CD4-positive, alpha-beta memory T cell (primary cell): Measurements from ENCODE around the gene C2orf81. TPM values are rescaled to one million over a fixed set of nuclear protein-coding genes. Genes with fewer than 3 reads are reported as not detected.
A peak's percentile ranks its signal among the peaks of the same experiment; 100 is the strongest.

Experiments used
- CTCF ChIA-PET: fragments of 350-600 bp; sonication (Branson Sonifier 250); formaldehyde crosslinking; loops from one replicate; lab custom pipeline; 2021; ENCODE audit warnings: inconsistent platforms; ENCODE audit not compliant: partially characterized antibody; lab: Charles Lee
- POLR2A ChIA-PET: fragments of 350-600 bp; sonication (Branson Sonifier 250); formaldehyde crosslinking; loops from one replicate; lab custom pipeline; 2021; ENCODE audit not compliant: partially characterized antibody; lab: Charles Lee
- DNase-seq, 5 donors: peaks; one replicate each; pipeline versions ENCODE4 v3.0.0 to v3.0.0-alpha.2; 2020 to 2022; ENCODE audit warnings: mixed read lengths in 1 of 5
- H3K27ac ChIP-seq: one replicate; pipeline ENCODE4 v1.7.0; 2013; ENCODE audit warnings: low read depth, low read length
- H3K27me3 ChIP-seq: 2 replicates; pipeline ENCODE4 v1.7.0; 2013; ENCODE audit warnings: mild to moderate bottlenecking, low read length, moderate library complexity; ENCODE audit not compliant: insufficient read depth
- H3K36me3 ChIP-seq: 2 replicates; pipeline ENCODE4 v1.7.0; 2013; ENCODE audit warnings: mild to moderate bottlenecking, low read length, moderate library complexity; ENCODE audit not compliant: insufficient read depth
- H3K4me1 ChIP-seq: 2 replicates; pipeline ENCODE4 v1.7.0; 2013; ENCODE audit warnings: mild to moderate bottlenecking, low read length, moderate library complexity; ENCODE audit not compliant: insufficient read depth
- H3K4me3 ChIP-seq, 2 donors: one replicate each; pipeline ENCODE4 v1.7.0; 2013; ENCODE audit warnings: low read length in 2 of 2, mild to moderate bottlenecking in 1 of 2
- H3K9me3 ChIP-seq, 2 donors: one replicate each; pipeline ENCODE4 v1.7.0; 2013; ENCODE audit warnings: low read length in 2 of 2, control low read depth in 1 of 2; ENCODE audit not compliant: control insufficient read depth in 1 of 2
- H3K27ac Mint-ChIP-seq, 7 donors: one replicate each; pipeline ENCODE4 v1.8.0; 2020 to 2021; ENCODE audit warnings: mixed read lengths in 7 of 7, mild to moderate bottlenecking in 6 of 7, inconsistent platforms in 3 of 7, moderate library complexity in 3 of 7
- H3K27me3 Mint-ChIP-seq, 2 donors: one replicate each; pipeline ENCODE4 v1.8.0; 2020 to 2021; ENCODE audit warnings: mixed read lengths in 2 of 2
- H3K36me3 Mint-ChIP-seq, 2 donors: one replicate each; pipeline ENCODE4 v1.8.0; 2020 to 2021; ENCODE audit warnings: mixed read lengths in 2 of 2, inconsistent platforms in 1 of 2, mild to moderate bottlenecking in 1 of 2
- H3K4me1 Mint-ChIP-seq, 4 donors: one replicate each; pipeline ENCODE4 v1.8.0; 2020 to 2021; ENCODE audit warnings: mixed read lengths in 4 of 4, mild to moderate bottlenecking in 1 of 4
- H3K4me3 Mint-ChIP-seq, 8 donors: one replicate each; pipeline ENCODE4 v1.8.0; 2020 to 2021; ENCODE audit warnings: mixed read lengths in 8 of 8, mild to moderate bottlenecking in 7 of 8, moderate library complexity in 6 of 8, inconsistent platforms in 3 of 8
- H3K9me3 Mint-ChIP-seq, 8 donors: one replicate each; pipeline ENCODE4 v1.8.0; 2020 to 2021; ENCODE audit warnings: mixed read lengths in 8 of 8, mild to moderate bottlenecking in 5 of 8, inconsistent platforms in 3 of 8, moderate library complexity in 1 of 8
- intact Hi-C: fragments of 100-400 bp; cut with micrococcal nuclease; formaldehyde crosslinking; loops from one replicate; pipeline ENCODE4 v1.15.1; 2023
- polyA plus RNA-seq, 2 donors: library from polyadenylated mRNA; unstranded; fragments of 300-500 nt; fragmentation: Illumina TruSeq; gene quantifications; one replicate each; pipeline ENCODE4 v1.2.3, GENCODE V29; 2021
- total RNA-seq, 2 experiments: library from RNA; stranded (reverse); gene quantifications; one replicate each; pipeline ENCODE4 v1.2.3, GENCODE V29; 2021

The C2orf81 gene
- total and polyA plus RNA-seq, 4 experiments from 2014 or later: 1.5 to 7.5 (median 3.4) TPM

DNA sequence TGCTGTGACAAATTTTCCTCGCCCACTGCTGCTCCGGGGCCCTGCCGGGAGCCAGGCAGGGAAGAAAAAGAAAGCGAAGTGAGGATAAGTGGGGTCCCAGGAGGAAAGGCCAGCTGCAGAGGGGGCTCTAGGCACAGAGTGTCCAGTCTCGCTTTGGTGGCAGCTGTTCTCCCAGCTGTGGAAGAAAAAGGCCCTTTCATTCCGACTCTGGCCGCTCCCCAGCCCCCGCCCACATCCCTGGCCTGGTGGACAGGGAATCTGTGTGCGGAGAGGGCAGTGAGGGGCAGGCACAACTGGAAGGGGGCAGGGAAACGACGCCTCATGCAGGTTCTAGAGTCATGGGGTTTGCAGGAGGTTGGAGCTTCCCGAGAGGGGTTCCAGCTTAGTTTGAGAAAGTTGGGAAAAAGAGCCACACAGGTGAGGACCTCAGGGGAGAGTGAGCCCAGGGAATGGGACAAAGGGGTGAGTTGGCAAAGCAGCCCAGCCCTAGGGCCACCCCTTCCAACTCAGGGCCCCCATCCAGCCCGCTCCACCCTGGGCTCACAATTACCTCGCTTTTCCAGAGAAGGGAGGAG lies 18.5 kb upstream of the C2orf81 start:
- no peak overlapping the region for H3K4me3 ChIP-seq
- H3K27ac ChIP-seq: no peak overlapping the region
- ChIA-PET CTCF (interaction anchor here (1.1 kb wide), 1 partner anchor 8 kb away, joined by 3 read pairs; no protein-coding TSS in a partner anchor), POLR2A (interaction anchor here (0.6 to 2.0 kb wide), 5 partner anchors 14 to 261 kb away, joined by 3 to 5 read pairs (median 3); partner anchors contain the start of genes MOB1A, MRPL53 and WBP1)
- H3K27me3 Mint-ChIP-seq: peaks cover 17 to 24% of the 10 kb centered on the region in 2 donors
- peaks cover 3 to 11% (median 8%) of the 10 kb centered on the region in 4 donors for H3K4me1 Mint-ChIP-seq
- peak overlapping the region in 4 of 8 donors; percentile 35 to 77 (median 50) for H3K4me3 Mint-ChIP-seq
- peaks cover 20% of the 10 kb centered on the region for H3K27me3 ChIP-seq
- H3K9me3 Mint-ChIP-seq: no peaks in the 10 kb centered on the region
- no peaks in the 10 kb centered on the region for H3K9me3 ChIP-seq
- no peak overlapping the region for H3K27ac Mint-ChIP-seq
- no peak for DNase-seq
- intact Hi-C loops: no loop called here
- H3K36me3 ChIP-seq: no peaks in the 10 kb centered on the region
- peaks cover 17% of the 10 kb centered on the region for H3K4me1 ChIP-seq
- no peaks in the 10 kb centered on the region for H3K36me3 Mint-ChIP-seq

DNA sequence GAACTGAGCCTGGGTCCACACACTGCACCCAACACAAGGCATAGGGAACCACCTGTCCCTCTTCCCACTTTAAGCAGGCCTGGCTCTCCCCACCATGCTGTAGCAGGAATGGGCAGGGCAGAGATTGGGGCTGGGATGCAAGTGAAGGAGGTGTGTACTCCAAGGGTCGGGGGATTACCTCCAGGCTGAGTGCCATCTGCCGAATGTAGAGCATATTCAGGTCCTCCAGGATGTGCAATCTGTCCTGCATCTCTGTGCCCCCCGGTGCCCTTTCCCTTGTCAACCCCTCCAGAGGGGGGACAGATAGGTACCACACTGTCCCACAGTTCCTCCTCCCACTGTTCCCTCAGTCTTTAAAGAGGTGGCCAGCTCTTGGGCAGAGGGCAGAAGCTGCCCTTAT lies 18.0 kb upstream of the C2orf81 start:
- Histone ChIP-seq H3K4me3 (no peak overlapping the region), H3K36me3 (no peaks in the 10 kb centered on the region), H3K9me3 (no peaks in the 10 kb centered on the region), H3K4me1 (peaks cover 17% of the 10 kb centered on the region), H3K27ac (no peak overlapping the region), H3K27me3 (peaks cover 20% of the 10 kb centered on the region)
- no peak for DNase-seq
- Mint-ChIP-seq H3K27ac (no peak overlapping the region), H3K4me3 (no peak overlapping the region), H3K9me3 (no peaks in the 10 kb centered on the region), H3K4me1 (peaks cover 3 to 11% (median 8%) of the 10 kb centered on the region in 4 donors), H3K27me3 (peaks cover 17 to 23% of the 10 kb centered on the region in 2 donors), H3K36me3 (no peaks in the 10 kb centered on the region)
- POLR2A ChIA-PET: interaction anchor here (0.6 kb wide), 1 partner anchor 261 kb away, joined by 3 read pairs; the partner anchor contains the start of gene MOB1A
- CTCF ChIA-PET: interaction anchor here (1.1 kb wide), 1 partner anchor 8 kb away, joined by 3 read pairs; no protein-coding TSS in a partner anchor
- intact Hi-C loops: no loop called here

DNA sequence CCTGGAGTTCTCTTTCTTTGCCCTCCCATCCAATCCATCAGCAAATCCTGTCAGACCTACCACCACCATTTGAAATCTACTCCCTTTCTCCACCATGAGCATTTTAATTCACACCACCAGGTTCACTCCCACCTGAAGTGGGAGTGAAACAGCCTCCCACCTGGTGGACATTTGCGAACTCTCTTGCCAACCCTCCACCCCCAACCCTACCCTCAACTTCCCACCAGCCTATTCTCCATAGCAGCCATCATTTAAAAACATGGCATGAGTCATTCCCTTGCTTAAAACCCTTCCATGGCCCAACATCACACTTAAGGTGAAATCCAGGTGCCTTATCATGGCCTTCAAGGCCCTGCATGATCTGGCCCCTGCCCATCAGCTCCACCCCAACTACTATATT lies 16.8 kb upstream of the C2orf81 start:
- CTCF ChIA-PET: no interaction called here
- intact Hi-C loops: no loop called here
- peaks cover 3 to 11% (median 8%) of the 10 kb centered on the region in 4 donors for H3K4me1 Mint-ChIP-seq
- DNase-seq: no peak
- H3K36me3 Mint-ChIP-seq: no peaks in the 10 kb centered on the region
- Histone ChIP-seq H3K4me1 (peaks cover 17% of the 10 kb centered on the region), H3K27ac (no peak overlapping the region), H3K9me3 (no peaks in the 10 kb centered on the region), H3K36me3 (no peaks in the 10 kb centered on the region), H3K4me3 (no peak overlapping the region), H3K27me3 (peaks cover 20% of the 10 kb centered on the region)
- H3K9me3 Mint-ChIP-seq: no peaks in the 10 kb centered on the region
- peak overlapping the region in 2 of 7 donors; percentile 20 to 30 for H3K27ac Mint-ChIP-seq
- peaks cover 14 to 21% of the 10 kb centered on the region in 2 donors for H3K27me3 Mint-ChIP-seq
- POLR2A ChIA-PET: no interaction called here
- no peak overlapping the region for H3K4me3 Mint-ChIP-seq

DNA sequence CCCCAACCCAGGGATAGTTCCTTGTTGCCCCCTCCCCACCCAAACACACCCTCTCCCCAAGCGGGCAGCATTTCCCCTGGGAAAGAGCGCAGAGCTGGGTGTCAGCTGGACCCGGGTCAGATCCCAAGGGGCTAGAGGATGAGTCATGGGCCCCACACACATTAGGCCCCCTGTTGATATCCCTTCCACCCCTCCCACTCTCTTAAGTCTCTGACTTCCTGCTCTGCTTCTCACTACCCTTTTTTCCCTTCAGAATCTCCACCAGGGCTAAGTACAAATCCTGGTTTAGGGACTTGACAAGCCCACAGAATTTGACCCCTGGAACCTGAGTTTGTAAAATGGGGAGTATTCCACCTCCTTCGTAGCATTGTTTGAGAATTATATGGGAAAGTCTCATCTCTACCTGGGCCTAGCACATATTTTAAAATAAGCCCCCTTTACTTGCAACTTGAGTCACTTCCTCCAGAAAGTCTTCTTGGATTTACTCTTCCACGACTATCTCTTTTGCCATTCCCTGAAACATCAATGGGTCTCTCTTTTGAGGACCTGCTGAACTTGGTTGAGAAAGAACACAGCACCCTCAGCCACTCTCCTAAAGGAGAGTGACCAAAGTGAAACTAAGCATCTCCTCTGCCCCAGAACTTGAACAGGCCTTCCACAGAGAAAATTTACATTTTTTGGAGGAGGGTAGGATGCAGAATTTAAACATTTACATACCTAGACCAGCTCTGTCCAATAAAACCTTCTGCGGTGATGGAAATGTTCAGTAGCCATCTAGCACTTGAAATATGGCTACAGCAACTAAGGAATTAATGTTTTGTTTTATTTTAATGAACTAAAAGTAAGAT lies 15.7 kb upstream of the C2orf81 start:
- ChIA-PET POLR2A (no interaction called here), CTCF (no interaction called here)
- H3K27ac Mint-ChIP-seq: no peak overlapping the region
- H3K4me1 ChIP-seq: peaks cover 15% of the 10 kb centered on the region
- intact Hi-C loops: no loop called here
- no peak overlapping the region for H3K4me3 Mint-ChIP-seq
- H3K4me1 Mint-ChIP-seq: peaks cover 2 to 7% (median 4%) of the 10 kb centered on the region in 4 donors
- no peak overlapping the region for H3K4me3 ChIP-seq
- no peaks in the 10 kb centered on the region for H3K36me3 Mint-ChIP-seq
- H3K9me3 ChIP-seq: no peaks in the 10 kb centered on the region
- H3K9me3 Mint-ChIP-seq: no peaks in the 10 kb centered on the region
- H3K27ac ChIP-seq: no peak overlapping the region
- no peak for DNase-seq
- H3K36me3 ChIP-seq: no peaks in the 10 kb centered on the region
- H3K27me3 Mint-ChIP-seq: peaks cover 9 to 16% of the 10 kb centered on the region in 2 donors
- peaks cover 18% of the 10 kb centered on the region for H3K27me3 ChIP-seq

DNA sequence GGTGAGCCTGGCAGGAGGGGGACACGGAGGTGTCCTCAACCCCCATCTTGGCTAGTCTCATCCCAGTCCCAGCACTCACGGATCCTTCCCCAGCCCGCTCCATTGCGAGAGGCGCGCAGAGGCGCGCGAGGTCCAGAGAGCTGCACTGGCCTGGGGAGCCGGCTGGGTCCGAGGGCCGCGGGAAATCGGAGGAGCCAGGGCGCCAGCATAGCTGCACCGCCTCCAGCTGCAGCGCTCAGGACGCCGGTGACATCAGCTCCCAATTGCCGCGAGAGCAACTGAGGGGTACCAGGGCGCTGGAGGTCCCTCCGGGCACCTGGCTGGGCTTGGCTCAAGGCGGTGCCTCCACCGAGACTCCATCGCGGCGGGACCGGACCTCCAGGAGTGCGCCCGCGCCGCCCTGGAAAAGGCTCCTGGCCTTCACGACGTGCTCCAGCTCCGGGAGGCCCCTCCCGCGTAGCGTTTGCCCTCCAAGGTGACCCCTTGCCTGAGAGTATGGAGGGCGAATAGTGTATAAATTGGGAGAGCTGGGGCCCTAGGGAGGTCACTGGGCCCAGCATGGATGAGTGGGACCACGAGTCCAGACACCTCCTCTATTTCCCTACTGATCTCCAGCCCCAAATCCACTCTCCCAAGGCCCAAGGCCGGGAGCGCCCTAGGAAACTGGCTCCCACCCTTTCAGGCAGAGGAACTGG lies 14.8 kb upstream of the C2orf81 start:
- Histone ChIP-seq H3K4me1 (peaks cover 8% of the 10 kb centered on the region), H3K27ac (no peak overlapping the region), H3K4me3 (no peak overlapping the region), H3K36me3 (no peaks in the 10 kb centered on the region), H3K27me3 (peaks cover 13% of the 10 kb centered on the region), H3K9me3 (no peaks in the 10 kb centered on the region)
- Mint-ChIP-seq H3K9me3 (no peaks in the 10 kb centered on the region), H3K27ac (no peak overlapping the region), H3K36me3 (no peaks in the 10 kb centered on the region), H3K27me3 (peaks cover 9 to 16% of the 10 kb centered on the region in 2 donors), H3K4me1 (peaks cover 2 to 6% (median 4%) of the 10 kb centered on the region in 4 donors), H3K4me3 (no peak overlapping the region)
- intact Hi-C loops: no loop called here
- DNase-seq: no peak
- ChIA-PET POLR2A (no interaction called here), CTCF (no interaction called here)

DNA sequence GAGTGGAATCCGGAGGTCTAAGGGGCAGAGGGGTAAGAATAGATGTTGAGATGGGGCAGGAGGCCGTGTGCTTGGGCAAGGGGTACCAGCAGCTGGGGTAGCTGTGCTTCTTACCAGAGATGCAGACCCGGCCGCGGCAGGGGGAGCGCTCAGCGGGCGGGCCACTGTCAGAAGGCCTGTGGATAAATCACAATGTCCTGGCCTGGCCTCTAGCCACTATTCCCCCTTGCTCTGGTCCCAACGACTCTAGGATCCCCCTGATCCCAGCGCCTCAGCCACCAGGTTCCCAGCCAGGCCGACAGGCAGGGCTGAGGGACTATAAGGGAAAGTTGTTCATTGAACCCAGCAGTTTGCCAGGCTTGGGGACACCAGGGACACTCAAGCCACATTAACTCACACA lies 9.1 kb upstream of the C2orf81 start:
- intact Hi-C loops: no loop called here
- H3K27me3 ChIP-seq: no peaks in the 10 kb centered on the region
- no peak overlapping the region for H3K4me3 ChIP-seq
- H3K27ac ChIP-seq: no peak overlapping the region
- ChIA-PET POLR2A (interaction anchor here (1.6 kb wide), 1 partner anchor 40 kb away, joined by 3 read pairs; no protein-coding TSS in a partner anchor), CTCF (no interaction called here)
- peaks cover 4 to 6% of the 10 kb centered on the region in 2 donors for H3K36me3 Mint-ChIP-seq
- peaks cover 0 to 1% (median 0%) of the 10 kb centered on the region in 8 donors for H3K9me3 Mint-ChIP-seq
- no peaks in the 10 kb centered on the region for H3K4me1 ChIP-seq
- no peaks in the 10 kb centered on the region for H3K9me3 ChIP-seq
- no peaks in the 10 kb centered on the region for H3K4me1 Mint-ChIP-seq
- no peaks in the 10 kb centered on the region for H3K27me3 Mint-ChIP-seq
- DNase-seq: no peak
- no peak overlapping the region for H3K4me3 Mint-ChIP-seq
- H3K36me3 ChIP-seq: no peaks in the 10 kb centered on the region
- peak overlapping the region in 1 of 7 donors; percentile 68 for H3K27ac Mint-ChIP-seq
